ENCODE results near the gene KRT86. TPM values are rescaled to one million over a fixed set of nuclear protein-coding genes. Genes with fewer than 3 reads are reported as not detected.
A peak's percentile ranks its signal among the peaks of the same experiment; 100 is the strongest.
"Not testable (repeated sequence)": the region's sequence is repeated elsewhere in the genome, so short reads cannot be mapped to it uniquely, and the experiment has no call there.

KRT86 gene
- polyA plus RNA-seq, 4 donors, result 0.09 TPM; not detected in 3

DNA sequence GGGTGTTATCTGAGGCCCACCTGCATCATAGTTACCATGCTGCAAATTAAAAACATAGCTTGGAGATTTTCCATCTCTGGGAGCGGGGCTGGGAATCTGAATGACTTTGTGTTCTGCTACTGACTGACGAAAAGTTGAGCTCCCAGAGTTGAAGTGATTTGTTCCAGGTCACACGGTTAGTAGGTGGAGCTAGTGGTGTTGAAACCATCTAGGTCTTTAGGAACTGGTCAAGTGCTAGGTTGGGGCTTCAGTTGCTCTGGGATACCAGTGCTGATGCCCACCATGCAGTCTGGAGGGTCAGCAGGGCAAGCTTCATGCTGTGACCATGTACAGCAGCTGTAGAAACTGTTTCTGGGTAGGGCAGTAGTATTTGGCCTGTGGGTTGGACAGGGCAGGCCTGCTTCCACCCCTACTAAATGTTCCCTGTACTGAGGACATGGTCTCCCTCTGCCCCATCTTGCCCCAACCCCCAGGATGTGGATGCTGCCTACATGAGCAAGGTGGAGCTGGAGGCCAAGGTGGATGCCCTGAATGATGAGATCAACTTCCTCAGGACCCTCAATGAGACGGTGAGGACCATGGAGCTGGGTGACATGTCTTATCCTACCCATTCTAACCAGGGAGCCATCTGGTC is 36.1 kb upstream of the KRT86 start:
- no peak for DNase-seq (ENCODE audit: low read depth in 4 of 4, low spot score in 3 of 4)

DNA sequence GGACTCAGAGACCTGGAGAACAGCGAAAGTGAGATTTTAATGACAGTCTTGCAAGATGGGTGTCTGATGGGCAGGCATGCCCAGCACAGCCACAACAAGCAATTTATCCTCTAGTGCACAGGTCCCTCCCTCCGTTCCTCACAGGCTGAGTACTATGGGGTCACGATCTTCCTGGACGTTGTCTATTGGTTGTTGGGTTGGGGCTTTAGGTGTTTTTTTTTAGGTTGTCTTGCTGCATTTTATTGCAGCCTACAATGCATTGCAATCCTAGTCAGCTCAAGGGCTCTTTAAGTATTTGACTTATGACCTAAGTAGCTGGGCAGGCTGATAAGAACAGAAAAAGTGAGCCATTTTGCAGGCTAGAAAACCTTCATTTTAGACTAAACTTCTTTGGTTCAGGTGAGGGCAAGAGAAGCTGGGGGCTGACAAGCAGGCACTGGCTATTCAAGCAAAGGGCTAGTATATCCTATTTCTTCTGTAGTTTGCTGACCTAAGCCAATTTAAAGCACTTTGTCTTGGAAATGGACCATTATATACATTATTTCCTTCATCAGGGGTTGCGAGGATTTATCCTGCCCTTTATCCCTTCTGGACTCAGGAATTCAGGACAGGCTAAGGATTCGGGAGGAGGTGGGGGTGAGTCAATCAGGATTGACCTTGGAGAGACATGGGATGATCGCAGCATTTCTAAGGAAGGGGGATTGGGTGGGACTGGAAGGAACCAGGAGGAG is 35.4 kb upstream of the KRT86 start:
- no peak for DNase-seq (ENCODE audit: low read depth in 4 of 4, low spot score in 3 of 4)

DNA sequence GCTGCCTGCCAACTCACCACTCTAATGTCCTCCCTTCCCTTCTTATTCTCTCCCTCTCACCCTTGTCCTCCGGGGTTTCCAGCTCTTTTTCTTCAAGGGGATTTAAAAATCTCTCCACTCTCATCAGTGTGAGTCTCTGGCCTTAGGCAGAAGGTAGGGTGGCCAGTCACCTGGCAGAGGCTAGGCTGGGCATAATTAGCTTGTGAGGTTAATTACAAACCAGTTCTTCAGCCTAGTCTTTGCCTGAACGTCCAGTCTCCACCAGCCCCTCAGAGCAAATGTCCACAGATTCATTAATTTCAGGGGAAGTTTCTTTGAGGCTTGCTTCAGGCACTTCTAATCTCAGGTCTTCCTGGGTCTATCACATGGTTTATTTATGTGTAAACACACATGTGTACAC is 34.7 kb upstream of the KRT86 start:
- no peak for DNase-seq (ENCODE audit: low read depth in 4 of 4, low spot score in 3 of 4)

DNA sequence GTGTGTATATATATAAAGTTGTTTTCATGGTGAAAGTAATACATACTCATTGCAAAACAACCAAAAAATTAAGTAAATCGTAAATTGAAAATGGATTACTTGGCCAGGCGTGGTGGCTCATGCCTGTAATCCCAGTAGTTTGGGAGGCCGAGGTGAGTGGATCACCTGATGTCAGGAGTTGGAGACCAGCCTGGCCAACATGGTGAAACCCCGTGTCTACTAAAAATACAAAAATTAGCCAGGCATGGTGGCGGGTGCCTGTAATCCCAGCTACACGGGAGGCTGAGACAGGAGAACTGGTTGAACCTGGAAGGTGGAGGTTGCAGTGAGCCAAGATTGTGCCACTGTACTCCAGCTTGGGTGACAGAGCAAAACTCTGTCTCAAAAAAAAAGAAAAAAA is 34.2 kb upstream of the KRT86 start:
- not testable (repeated sequence) for DNase-seq (ENCODE audit: low read depth in 4 of 4, low spot score in 3 of 4)

DNA sequence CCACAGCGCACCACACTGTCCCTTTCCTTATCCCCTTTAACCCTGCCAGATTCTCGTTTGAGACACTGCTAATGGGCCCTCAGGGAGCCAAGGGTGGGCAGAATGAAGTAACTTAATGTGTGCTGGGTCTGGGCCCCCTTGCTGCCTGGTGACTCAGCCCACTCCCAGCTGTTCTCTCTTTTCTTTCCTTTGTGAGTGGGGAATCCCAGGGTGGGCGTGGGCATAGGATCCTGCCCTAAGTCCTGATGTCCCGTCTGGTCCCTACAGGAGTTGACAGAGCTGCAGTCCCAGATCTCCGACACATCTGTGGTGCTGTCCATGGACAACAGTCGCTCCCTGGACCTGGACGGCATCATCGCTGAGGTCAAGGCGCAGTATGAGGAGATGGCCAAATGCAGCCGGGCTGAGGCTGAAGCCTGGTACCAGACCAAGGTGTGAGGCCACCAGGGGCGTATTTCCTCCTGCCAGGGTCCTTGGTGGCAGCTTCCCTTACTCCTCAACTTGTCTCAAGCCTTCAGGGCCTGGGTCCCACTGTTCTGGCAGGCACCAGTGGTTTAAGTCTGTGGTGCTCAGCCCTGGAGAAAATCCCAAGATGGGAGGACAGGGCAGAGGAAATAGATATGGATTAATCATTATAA is 33.1 kb upstream of the KRT86 start:
- DNase-seq (ENCODE audit: low read depth in 4 of 4, low spot score in 3 of 4), result no peak

DNA sequence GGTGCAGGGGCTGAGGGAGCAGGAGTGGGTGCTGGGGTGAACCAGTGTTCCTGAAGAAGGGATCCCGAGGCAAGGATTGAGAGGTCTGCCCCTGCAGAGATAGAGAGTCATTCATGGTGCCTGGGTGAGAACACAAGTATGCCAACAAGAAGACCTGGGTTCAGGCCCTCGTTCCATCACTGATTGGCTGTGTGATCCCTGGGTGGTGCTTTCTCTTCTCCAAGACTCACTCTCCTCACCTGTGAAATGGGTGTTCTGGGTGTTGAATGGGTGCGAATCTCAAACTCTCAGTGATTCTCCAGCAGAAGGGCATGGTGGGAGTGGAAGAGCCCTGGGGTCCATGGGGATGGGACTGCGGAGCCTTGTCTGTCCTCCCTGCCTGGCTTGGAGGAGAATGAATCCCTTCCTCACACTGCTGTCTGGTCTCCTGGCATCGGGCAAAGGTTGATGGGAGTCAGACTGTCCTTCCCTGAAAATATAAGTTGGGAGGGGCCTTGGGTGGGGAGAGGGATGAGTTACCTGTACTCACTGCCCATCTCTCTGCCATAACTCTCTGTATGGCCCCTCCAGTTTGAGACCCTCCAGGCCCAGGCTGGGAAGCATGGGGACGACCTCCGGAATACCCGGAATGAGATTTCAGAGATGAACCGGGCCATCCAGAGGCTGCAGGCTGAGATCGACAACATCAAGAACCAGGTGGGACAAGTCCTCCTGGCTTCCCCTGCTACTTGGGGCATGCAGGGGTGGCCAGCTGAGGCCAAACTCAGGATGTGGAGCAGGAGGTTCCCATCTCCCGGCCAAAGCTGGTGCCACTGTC is 31.8 kb upstream of the KRT86 start:
- no peak for DNase-seq (ENCODE audit: low read depth in 4 of 4, low spot score in 3 of 4)

DNA sequence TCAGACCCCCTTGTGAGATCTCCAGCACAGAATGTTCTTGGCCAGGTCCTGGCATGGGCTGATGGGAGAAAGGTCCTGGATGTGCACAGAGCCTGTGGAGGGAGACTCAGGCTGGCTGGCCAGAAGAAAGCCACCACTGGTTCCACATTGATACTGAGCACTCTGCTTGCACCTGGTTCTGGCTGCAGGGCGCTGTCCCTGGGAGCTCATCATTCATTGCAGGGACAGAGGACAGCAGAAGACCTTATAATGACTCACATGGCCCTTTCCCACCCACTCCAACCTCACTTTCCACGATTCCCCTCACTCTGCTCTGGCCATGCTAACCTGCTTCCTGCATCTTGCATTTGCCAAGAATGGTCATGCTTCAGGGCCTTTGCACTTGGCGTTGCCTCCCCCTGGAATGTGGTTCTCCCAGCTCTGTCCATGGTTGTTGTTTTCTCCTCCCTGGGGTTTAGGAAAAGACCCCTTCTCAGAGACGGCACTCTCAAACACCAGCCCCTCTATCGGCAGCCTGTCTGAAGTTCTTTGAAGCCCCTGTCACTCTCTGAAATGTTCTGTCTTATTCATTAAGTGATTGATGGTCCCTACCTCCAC is 31.1 kb upstream of the KRT86 start:
- DNase-seq (ENCODE audit: low read depth in 4 of 4, low spot score in 3 of 4), result peak in 2 of 4 donors; percentile 48 to 58

DNA sequence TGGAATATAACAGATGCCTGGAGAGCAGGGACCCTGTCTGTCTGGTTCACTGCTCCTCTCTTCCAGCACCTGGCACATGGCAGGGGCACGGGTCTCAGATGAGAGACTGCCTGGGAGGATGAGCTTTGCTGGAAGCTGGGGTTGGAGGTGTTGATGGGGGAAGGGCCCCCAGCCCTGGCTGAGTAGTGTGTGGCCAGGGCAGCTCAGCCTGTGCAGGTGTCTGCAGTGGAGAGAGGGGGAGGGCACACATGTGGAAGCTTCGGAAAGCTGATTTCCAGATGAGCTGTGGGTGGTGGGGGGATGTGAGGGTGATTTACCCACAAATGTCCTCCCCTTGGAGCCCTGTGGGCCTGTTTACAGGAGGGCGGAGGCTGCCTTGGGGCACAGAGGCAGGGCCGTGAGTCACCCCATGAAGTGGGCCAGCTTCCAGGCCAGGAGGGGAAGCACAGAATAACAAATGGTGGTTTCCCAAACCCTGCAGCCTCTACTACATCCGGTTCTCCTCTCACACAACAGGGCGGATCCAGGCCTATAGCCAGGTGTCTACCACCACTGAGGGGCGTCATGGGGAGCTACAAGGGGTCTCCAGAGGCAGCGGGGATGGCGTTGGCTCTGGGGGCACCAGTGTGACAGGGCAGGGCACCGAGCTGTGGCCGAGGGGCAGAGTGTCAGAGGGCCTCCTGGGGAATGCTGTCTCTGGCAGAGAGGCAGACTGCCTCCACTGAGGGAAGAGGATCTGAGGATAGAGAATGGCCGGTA is 30.4 kb upstream of the KRT86 start:
- no peak for DNase-seq (ENCODE audit: low read depth in 4 of 4, low spot score in 3 of 4)

DNA sequence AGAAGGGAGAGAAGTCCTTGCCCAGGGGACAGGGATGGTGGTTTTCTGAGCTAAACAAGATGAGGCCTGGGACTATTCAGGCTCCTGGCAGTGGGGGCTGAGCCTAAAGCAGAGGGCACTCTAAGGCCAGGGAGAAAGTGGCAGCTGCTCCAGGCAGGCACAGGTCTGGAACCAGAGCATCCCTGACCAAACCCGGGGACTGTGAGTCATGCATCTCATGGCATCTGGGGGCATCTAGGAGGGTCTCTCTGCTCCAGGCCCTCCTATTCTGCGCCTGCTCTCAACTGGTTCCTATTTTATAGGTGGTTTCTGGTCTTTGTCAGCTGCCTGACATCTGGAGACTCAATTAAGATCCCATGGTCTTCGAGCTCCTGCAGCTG is 29.8 kb upstream of the KRT86 start:
- no peak for DNase-seq (ENCODE audit: low read depth in 4 of 4, low spot score in 3 of 4)

DNA sequence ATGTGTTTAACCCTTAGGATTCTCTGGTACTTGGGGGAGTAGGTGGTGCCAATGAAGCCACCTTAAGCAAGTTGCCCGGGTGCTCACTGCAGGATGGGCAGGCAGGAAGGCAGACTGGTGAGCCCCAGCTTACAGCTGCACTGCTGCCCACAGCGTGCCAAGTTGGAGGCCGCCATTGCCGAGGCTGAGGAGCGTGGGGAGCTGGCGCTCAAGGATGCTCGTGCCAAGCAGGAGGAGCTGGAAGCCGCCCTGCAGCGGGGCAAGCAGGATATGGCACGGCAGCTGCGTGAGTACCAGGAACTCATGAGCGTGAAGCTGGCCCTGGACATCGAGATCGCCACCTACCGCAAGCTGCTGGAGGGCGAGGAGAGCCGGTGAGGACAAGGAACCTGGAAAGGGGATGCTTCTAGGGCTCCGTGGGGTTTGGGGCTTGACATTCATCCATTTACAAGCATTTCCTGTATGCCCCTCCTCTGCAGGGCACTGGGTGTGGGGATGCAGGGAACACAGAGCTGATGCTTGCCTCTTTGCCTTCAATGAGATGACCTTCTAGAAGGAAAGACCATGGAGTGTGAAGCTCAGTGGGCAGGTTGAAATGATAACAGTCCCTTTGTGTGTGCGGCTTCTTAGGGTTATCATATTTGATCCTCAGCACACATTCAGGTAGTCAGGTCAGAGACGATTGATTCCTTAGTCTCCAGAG is 29.0 kb upstream of the KRT86 start:
- DNase-seq (ENCODE audit: low read depth in 4 of 4, low spot score in 3 of 4), result no peak

DNA sequence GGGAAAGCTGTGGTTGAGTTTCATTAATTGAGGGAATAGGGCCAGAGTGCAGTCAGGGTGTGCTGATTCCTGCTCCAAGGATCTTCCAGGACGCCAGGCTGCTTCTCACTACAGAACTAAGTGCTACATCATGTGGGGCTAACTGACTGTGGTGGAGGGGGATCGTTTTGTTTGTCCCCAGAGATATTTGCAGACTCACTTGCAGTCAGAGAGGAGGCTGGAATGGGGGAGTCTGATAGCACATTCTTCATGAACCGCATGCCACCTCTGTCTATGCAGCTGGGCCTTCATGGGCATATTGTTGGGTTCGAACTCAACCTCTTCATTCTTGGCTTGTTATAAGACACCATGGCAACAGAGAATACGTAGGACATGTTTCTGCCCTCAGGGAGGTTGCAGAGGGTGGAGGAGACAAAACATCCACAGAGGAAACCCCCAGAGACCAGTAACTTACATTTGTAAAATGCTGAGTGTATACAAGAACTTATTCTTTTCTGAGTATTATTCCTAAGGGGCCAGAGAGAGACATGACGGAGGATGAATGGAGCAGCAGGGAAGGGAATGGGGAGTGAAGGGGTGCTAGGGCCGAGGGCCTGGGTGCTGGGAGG is 28.4 kb upstream of the KRT86 start:
- DNase-seq (ENCODE audit: low read depth in 4 of 4, low spot score in 3 of 4), result no peak

DNA sequence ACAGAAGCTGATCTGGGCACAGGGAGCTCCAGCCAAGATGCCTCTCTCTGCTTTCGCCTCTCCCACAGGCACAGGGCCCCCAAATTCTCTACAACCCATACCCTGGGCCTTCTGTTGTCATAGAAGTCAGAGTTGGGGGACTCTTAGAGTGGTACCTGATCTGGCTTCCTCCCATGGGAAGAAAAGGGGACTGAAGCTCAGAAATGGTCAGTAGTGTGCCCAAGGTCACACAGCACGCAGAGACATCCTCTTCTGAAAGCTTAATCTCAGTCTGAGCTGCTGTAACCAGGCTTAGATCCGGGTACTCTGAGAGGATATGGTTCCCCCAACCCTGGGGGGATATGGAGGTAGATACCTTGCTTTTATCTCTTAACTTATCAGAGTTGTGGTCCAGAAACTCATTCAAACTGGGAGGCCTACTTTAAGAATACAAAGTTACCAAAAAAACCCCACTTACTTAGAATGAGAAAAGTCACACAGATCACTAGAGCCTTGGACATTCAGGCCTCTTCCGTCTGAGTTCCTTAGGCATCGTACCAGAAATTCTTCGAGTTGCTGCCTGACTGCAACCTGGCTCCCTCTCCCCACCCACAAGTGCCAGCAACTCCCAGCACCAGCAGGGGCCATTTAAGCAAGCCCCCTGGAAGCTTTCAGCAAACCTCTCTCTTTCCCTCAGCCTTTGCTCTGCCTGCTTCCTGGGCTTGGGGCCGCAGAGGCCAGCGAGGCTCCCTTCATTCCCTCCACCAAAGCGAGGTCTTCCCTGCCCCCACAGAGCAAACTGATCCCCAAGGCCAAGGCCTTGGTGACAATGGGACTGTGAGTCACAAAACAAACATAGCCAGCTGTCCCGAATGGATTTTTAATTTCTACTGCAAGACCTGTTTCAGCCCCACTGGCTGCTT is 27.5 kb upstream of the KRT86 start:
- no peak for DNase-seq (ENCODE audit: low read depth in 4 of 4, low spot score in 3 of 4)

DNA sequence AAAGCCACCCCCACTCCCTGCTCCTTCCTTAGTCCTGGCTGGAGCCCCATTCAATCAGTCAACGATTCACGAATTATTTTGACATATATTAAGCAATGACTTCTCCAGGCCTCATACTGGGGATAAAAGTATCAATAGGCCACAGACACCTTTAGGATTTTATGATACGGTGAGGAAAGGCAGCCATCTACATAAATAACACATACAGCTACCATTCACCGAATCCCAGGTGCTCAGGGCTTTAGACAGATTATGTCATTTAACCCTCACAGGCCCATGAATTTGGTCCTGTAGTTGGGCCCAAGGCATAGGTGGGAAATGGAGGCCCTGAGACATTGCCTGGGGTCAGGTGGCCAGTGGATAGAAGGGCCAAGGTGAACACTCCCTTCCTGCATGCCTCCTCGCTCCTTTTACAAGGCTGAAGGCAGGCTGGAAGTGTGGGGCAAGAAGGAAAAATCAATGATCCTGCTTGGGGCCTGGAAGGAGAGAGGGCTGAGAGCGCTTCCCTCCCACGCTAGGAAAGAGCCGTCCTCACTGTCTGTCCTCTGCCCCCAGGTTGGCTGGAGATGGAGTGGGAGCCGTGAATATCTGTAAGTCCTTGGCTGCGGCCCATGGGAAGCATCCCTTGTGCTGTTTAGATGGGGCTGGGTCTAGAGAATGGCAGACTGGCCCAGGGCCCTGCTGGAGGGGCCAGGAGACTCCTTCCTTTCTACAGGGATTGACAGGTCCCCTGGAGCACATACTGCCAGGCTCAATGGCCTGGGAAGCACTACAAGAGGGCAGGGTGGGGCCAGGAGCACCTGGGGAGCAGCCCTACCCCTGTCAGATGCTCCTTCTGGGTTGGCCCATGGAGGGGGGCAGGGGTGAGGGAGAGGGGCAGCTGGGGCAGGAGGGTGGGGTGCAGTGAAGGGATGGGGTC is 26.6 kb upstream of the KRT86 start:
- no peak for DNase-seq (ENCODE audit: low read depth in 4 of 4, low spot score in 3 of 4)

DNA sequence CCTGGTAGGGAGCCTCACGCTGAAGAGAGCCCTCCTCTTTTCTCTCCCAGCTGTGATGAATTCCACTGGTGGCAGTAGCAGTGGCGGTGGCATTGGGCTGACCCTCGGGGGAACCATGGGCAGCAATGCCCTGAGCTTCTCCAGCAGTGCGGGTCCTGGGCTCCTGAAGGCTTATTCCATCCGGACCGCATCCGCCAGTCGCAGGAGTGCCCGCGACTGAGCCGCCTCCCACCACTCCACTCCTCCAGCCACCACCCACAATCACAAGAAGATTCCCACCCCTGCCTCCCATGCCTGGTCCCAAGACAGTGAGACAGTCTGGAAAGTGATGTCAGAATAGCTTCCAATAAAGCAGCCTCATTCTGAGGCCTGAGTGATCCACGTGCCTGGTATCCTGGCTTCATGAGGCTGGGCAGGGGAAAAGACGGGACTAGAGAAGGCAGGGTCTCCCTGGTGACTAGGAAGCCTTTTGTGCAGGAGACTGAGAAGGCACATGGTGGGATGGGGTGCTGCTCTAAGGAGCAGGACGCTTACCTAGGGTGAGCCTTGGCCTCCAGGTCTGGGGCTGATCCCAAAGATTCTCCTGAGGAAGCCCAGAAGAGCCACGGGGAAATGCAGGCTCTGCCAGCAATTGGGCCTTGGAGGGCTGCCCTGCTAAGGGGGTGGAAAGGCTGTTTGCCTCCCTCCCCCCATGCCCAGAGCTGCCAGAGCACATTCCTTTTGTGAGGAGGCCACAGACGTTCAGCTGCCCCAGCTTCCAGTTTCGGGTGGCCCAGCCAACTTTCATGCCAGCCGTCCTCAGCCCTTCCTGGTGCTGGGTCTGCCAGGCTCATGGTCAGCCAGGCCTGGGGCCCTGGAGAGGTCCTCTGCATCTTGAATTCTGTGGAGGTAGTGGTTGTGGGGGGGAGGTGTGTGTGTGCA is 25.6 kb upstream of the KRT86 start:
- no peak for DNase-seq (ENCODE audit: low read depth in 4 of 4, low spot score in 3 of 4)

DNA sequence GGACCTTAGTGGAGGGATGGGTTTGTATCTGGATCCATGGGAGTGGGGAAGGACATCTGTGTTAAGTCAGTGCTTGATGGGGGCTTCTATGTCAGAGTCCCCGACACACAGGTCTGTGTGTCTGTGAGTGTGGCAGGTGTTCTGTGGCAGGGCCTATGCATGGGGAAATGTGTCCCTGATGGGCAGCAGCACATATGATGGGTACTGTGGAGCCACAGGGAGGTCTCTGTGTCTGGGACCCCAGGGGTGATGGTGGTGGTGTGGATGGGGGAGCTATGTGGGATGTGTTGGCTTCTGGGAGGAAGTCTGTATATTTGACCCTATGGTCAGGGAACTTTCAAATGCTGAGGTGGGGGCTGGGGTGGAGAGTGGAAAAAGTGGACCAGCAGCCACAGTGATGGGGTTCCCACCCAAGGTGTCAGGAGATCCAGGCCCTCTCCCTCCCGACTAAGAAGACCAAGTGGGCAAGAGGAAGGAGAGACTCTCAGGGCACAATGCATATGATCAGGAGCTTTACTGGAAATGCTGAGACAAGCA is 24.9 kb upstream of the KRT86 start:
- no peak for DNase-seq (ENCODE audit: low read depth in 4 of 4, low spot score in 3 of 4)
